ENCODE data around the gene RFX5. TPM values are rescaled to one million over a fixed set of nuclear protein-coding genes. Genes with fewer than 3 reads are reported as not detected.

The RFX5 gene
- total RNA-seq, 4 donors from 2014 or later, result 20.1 to 50.6 (median 24.4) TPM

GRCh38 chr1:151311589-151312331 is 35.3 kb downstream of the RFX5 start:
- no peak for TF ChIP-seq CTCF (IDR thresholded peaks at IDR 0.05)
- DNase-seq (ENCODE audit: low spot score) (peak; percentile 80), ATAC-seq (ENCODE audit: low FRiP score) (peak; percentile 98)

GRCh38 chr1:151311011-151311410 is 36.0 kb downstream of the RFX5 start:
- TF ChIP-seq CTCF (IDR thresholded peaks at IDR 0.05), result no peak
- DNase-seq (ENCODE audit: low spot score) (no peak), ATAC-seq (ENCODE audit: low FRiP score) (no peak)

- DNase-seq (ENCODE audit: low spot score) (no peak), ATAC-seq (ENCODE audit: low FRiP score) (peak; percentile 45)
- no peak for TF ChIP-seq CTCF (IDR thresholded peaks at IDR 0.05)
Observed at GRCh38 chr1:151309811-151310323, 37.2 kb downstream of the RFX5 start.

- TF ChIP-seq CTCF (IDR thresholded peaks at IDR 0.05), result no peak
- ATAC-seq (ENCODE audit: low FRiP score) (no peak), DNase-seq (ENCODE audit: low spot score) (no peak)
Observed at GRCh38 chr1:151294742-151295462, 52.1 kb downstream of the RFX5 start.

- ATAC-seq (ENCODE audit: low FRiP score) (no peak), DNase-seq (ENCODE audit: low spot score) (no peak)
- TF ChIP-seq CTCF (IDR thresholded peaks at IDR 0.05), result no peak
Observed at GRCh38 chr1:151293093-151293492, 54.0 kb downstream of the RFX5 start.

- ATAC-seq (ENCODE audit: low FRiP score) (no peak), DNase-seq (ENCODE audit: low spot score) (no peak)
- TF ChIP-seq CTCF (IDR thresholded peaks at IDR 0.05), result no peak
Observed at GRCh38 chr1:151292207-151293030, 54.6 kb downstream of the RFX5 start.

Measured in omental fat pad (tissue), 4 donors.